ENCODE measurements around the gene TBX10.

- no peak for TF ChIP-seq POLR2AphosphoS5 (IDR thresholded peaks at IDR 0.05; ENCODE audit: low read depth, low read length)
- no peak for TF ChIP-seq CTCF (IDR thresholded peaks at IDR 0.05)
- no peak for TF ChIP-seq REST (IDR thresholded peaks at IDR 0.05; ENCODE audit: low read depth, low read length)
- TF ChIP-seq EZH2phosphoT487 (IDR thresholded peaks at IDR 0.05; ENCODE audit: borderline replicate concordance, low read depth) = no peak
- no peak for TF ChIP-seq EP300 (IDR thresholded peaks at IDR 0.05; ENCODE audit: borderline replicate concordance in 1 of 2, low read depth in 1 of 2, low read length in 1 of 2)
- TF ChIP-seq CHD2 (IDR thresholded peaks at IDR 0.05; ENCODE audit: low read length, partially characterized antibody) = no peak
- TF ChIP-seq RFX5 (IDR thresholded peaks at IDR 0.05; ENCODE audit: low read length) = no peak
- TF ChIP-seq RAD21 (IDR thresholded peaks at IDR 0.05; ENCODE audit: low read length) = no peak
These were observed 41.3 kb upstream of the TBX10 start for GRCh38 chr11:67680696-67681470.
